Measurements from ENCODE around the gene GBP4.
A peak's percentile ranks its signal among the peaks of the same experiment; 100 is the strongest.
"Not testable (repeated sequence)": the region's sequence is repeated elsewhere in the genome, so short reads cannot be mapped to it uniquely, and the experiment has no call there.

The GBP4 gene, protein sequence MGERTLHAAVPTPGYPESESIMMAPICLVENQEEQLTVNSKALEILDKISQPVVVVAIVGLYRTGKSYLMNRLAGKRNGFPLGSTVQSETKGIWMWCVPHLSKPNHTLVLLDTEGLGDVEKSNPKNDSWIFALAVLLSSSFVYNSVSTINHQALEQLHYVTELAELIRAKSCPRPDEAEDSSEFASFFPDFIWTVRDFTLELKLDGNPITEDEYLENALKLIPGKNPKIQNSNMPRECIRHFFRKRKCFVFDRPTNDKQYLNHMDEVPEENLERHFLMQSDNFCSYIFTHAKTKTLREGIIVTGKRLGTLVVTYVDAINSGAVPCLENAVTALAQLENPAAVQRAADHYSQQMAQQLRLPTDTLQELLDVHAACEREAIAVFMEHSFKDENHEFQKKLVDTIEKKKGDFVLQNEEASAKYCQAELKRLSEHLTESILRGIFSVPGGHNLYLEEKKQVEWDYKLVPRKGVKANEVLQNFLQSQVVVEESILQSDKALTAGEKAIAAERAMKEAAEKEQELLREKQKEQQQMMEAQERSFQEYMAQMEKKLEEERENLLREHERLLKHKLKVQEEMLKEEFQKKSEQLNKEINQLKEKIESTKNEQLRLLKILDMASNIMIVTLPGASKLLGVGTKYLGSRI
- long read RNA-seq, result 0 reads

DNA sequence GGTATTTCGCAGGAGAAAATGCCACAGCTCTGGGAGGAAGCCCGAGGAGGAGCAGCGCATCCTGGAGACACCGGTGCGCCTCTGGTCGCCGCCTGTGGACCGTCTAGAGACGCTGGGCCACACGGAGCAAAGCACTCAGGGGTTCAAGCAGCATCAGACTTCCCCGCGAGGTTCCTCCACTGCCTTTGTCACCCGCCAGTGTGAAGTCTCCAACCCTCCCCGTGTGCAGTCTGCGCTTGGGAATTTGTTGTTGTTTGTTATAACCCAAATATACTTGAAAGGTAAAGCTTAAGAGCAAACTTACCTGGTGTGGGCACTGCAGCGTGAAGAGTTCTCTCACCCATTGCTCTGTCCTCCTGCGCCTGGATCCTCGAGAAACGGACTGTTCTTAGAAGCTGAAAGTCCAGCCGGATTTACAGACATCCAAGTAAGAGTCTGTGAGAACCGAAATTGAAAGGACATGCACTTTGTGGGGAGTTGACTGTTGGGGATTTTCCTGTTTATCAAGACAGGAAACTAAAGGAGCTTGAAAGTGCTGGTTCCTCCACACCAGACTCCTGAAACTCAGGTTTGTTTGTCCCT, at the start of gene GBP4:
Gene GBP4, minus strand, starts transcription at position 452 of the 582 bp plus-strand sequence. Its CDS starts 108 bp downstream, at position 344.
- H3K27ac ChIP-seq (replicated peaks), result no peak within 1 kb of the TSS
- H3K4me3 ChIP-seq (replicated peaks; ENCODE audit: insufficient read depth, low read length), result peak within 1 kb of the TSS; percentile 40
- no peak for DNase-seq (ENCODE audit: low read depth in 1 of 2, low spot score in 1 of 2)
- TF ChIP-seq GABPA (IDR thresholded peaks at IDR 0.05; ENCODE audit: low read depth), result no peak
- no peak for TF ChIP-seq POLR2AphosphoS5 (IDR thresholded peaks at IDR 0.05; ENCODE audit: low read depth)
- TF ChIP-seq, protein P1, sequence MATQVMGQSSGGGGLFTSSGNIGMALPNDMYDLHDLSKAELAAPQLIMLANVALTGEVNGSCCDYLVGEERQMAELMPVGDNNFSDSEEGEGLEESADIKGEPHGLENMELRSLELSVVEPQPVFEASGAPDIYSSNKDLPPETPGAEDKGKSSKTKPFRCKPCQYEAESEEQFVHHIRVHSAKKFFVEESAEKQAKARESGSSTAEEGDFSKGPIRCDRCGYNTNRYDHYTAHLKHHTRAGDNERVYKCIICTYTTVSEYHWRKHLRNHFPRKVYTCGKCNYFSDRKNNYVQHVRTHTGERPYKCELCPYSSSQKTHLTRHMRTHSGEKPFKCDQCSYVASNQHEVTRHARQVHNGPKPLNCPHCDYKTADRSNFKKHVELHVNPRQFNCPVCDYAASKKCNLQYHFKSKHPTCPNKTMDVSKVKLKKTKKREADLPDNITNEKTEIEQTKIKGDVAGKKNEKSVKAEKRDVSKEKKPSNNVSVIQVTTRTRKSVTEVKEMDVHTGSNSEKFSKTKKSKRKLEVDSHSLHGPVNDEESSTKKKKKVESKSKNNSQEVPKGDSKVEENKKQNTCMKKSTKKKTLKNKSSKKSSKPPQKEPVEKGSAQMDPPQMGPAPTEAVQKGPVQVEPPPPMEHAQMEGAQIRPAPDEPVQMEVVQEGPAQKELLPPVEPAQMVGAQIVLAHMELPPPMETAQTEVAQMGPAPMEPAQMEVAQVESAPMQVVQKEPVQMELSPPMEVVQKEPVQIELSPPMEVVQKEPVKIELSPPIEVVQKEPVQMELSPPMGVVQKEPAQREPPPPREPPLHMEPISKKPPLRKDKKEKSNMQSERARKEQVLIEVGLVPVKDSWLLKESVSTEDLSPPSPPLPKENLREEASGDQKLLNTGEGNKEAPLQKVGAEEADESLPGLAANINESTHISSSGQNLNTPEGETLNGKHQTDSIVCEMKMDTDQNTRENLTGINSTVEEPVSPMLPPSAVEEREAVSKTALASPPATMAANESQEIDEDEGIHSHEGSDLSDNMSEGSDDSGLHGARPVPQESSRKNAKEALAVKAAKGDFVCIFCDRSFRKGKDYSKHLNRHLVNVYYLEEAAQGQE (IDR thresholded peaks at IDR 0.05; ENCODE audit: insufficient replicate concordance, low read depth), result no peak
- TF ChIP-seq, protein P2, sequence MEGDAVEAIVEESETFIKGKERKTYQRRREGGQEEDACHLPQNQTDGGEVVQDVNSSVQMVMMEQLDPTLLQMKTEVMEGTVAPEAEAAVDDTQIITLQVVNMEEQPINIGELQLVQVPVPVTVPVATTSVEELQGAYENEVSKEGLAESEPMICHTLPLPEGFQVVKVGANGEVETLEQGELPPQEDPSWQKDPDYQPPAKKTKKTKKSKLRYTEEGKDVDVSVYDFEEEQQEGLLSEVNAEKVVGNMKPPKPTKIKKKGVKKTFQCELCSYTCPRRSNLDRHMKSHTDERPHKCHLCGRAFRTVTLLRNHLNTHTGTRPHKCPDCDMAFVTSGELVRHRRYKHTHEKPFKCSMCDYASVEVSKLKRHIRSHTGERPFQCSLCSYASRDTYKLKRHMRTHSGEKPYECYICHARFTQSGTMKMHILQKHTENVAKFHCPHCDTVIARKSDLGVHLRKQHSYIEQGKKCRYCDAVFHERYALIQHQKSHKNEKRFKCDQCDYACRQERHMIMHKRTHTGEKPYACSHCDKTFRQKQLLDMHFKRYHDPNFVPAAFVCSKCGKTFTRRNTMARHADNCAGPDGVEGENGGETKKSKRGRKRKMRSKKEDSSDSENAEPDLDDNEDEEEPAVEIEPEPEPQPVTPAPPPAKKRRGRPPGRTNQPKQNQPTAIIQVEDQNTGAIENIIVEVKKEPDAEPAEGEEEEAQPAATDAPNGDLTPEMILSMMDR (IDR thresholded peaks at IDR 0.05; ENCODE audit: insufficient read depth, low read length), result no peak
- TF ChIP-seq SPI1 (IDR thresholded peaks at IDR 0.05; ENCODE audit: borderline replicate concordance, low read depth), result no peak
- H3K27me3 ChIP-seq (ENCODE audit: insufficient read depth, poor library complexity, severe bottlenecking), result peaks cover 10% of the 10 kb centered on the region

DNA sequence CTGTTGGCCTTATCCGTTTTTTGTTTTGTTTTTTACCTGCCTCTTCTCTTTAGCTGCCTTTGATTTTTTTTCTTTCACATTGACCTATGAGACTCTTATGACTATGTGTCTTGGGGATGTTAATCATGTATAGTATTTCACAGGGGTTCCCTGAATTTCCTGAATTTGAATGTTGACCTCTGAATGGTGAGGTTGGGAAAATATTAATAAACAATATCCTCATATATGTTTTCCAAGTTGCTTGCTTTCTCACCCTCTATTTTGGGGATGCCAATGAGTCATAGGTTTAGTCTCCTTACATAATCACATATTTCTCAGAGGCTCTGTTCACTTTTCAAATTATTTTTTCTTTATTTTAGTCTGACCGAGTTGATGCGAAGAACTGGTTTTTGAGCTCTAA, 44.3 kb upstream of the GBP4 start:
- DNase-seq (ENCODE audit: low read depth in 1 of 2, low spot score in 1 of 2), result no peak
- Histone ChIP-seq H3K27ac (replicated peaks) (no peak overlapping the region), H3K27me3 (ENCODE audit: insufficient read depth, poor library complexity, severe bottlenecking) (no peaks in the 10 kb centered on the region), H3K4me3 (replicated peaks; ENCODE audit: insufficient read depth, low read length) (no peak overlapping the region)
- TF ChIP-seq, protein P2 (IDR thresholded peaks at IDR 0.05; ENCODE audit: insufficient read depth, low read length), result no peak
- TF ChIP-seq, protein P1 (IDR thresholded peaks at IDR 0.05; ENCODE audit: insufficient replicate concordance, low read depth), result no peak
- TF ChIP-seq POLR2AphosphoS5 (IDR thresholded peaks at IDR 0.05; ENCODE audit: low read depth), result no peak
- no peak for TF ChIP-seq GABPA (IDR thresholded peaks at IDR 0.05; ENCODE audit: low read depth)
- TF ChIP-seq SPI1 (IDR thresholded peaks at IDR 0.05; ENCODE audit: borderline replicate concordance, low read depth), result no peak

DNA sequence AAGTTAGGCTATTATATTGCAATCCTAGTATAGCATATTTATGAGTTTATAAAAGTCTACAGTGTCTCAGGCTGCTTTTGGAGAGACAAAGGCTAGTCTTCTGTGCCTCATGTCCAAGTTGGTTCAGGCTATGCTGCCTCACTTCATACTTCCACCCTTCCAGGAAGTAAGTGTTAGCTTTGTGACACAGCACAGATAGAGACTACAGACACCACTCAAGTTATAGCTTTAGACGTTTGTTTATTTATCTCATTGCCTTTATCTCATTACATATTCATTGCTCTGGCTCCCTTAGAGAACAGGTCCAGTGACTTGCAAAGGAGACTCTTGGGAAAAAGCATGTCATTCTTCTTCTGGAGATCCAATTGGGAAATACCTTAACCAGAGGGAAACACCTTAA, 22.6 kb upstream of the GBP4 start:
- TF ChIP-seq SPI1 (IDR thresholded peaks at IDR 0.05; ENCODE audit: borderline replicate concordance, low read depth) (no peak), POLR2AphosphoS5 (IDR thresholded peaks at IDR 0.05; ENCODE audit: low read depth) (no peak), GABPA (IDR thresholded peaks at IDR 0.05; ENCODE audit: low read depth) (no peak)
- TF ChIP-seq, protein P2 (IDR thresholded peaks at IDR 0.05; ENCODE audit: insufficient read depth, low read length), result no peak
- TF ChIP-seq, protein P1 (IDR thresholded peaks at IDR 0.05; ENCODE audit: insufficient replicate concordance, low read depth), result no peak
- no peak overlapping the region for H3K4me3 ChIP-seq (replicated peaks; ENCODE audit: insufficient read depth, low read length)
- no peak overlapping the region for H3K27ac ChIP-seq (replicated peaks)
- H3K27me3 ChIP-seq (ENCODE audit: insufficient read depth, poor library complexity, severe bottlenecking), result no peaks in the 10 kb centered on the region
- DNase-seq (ENCODE audit: low read depth in 1 of 2, low spot score in 1 of 2), result no peak

DNA sequence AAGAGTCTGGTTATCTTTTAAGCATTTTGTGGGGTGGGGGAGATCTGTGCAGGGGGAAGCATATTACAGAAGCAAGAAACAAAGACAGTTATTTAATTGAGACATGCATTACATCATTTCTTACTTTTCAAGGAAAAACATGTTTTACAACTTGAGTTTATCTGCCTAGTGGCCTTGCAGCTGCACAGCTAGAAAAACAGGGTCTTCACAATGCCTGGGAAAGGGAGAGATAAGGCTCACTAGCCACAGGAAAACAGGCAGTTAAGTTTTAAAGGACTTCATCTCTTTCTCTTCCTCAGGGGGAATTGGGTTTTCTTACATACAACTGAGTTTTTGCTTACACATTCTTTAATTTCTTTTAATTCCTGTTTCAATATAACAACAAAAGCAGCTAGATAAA, 21.1 kb upstream of the GBP4 start:
- not testable (repeated sequence) for H3K27ac ChIP-seq (replicated peaks); DNase-seq (ENCODE audit: low read depth in 1 of 2, low spot score in 1 of 2); H3K4me3 ChIP-seq (replicated peaks; ENCODE audit: insufficient read depth, low read length); H3K27me3 ChIP-seq (ENCODE audit: insufficient read depth, poor library complexity, severe bottlenecking)

DNA sequence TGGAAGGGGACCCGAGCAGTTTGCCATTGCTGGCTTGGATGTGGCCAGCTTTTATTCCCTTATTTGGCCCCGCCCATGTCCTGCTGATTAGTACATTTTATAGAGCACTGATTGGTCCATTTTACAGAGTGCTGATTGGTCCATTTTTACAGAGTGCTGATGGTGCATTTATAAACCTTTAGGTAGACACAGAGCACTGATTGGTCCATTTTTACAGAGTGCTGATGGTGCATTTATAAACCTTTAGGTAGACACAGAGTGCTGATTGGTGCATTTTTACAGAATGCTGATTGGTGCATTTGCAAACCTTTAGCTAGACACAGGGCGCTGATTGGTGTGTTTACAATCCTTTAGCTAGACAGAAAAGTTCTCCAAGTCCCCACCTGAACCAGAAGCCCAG, 20.2 kb upstream of the GBP4 start:
- H3K27me3 ChIP-seq (ENCODE audit: insufficient read depth, poor library complexity, severe bottlenecking); DNase-seq (ENCODE audit: low read depth in 1 of 2, low spot score in 1 of 2); H3K27ac ChIP-seq (replicated peaks); H3K4me3 ChIP-seq (replicated peaks; ENCODE audit: insufficient read depth, low read length): not testable (repeated sequence)
